Peyer's patch (tissue), 4 donors: Measurements from ENCODE around the gene ASCC1.

Experiments
- CTCF ChIP-seq, 6 experiments: fragments of 450-650 bp in 4 of 6; fragments of 200-600 bp in 2 of 6; sonication (generic) in 1 of 6; IDR thresholded peaks; one replicate each; pipeline ENCODE4 v1.5.1; 2017 to 2019; ENCODE audit warnings: antibody characterized with exemption in 6 of 6, mild to moderate bottlenecking in 3 of 6, moderate library complexity in 1 of 6
- POLR2A ChIP-seq, 2 donors: fragments of 450-650 bp; IDR thresholded peaks; one replicate each; pipeline ENCODE4 v1.5.1; 2017; ENCODE audit warnings: antibody characterized with exemption in 2 of 2, mild to moderate bottlenecking in 2 of 2, moderate library complexity in 2 of 2

GRCh38 chr10:72164617-72165016 is 51.5 kb downstream of the ASCC1 start:
- TF ChIP-seq CTCF (IDR thresholded peaks at IDR 0.05) (peak in 3 of 6 experiments; percentile 18 to 36 (median 21)), POLR2A (IDR thresholded peaks at IDR 0.05) (no peak)
